Activated T-helper 17 cell treated with anti-CD3 and anti-CD28 coated beads, Interleukin-2, amount 50 U/mL, for 72 hours (primary cell): ENCODE results near the gene ARFIP2. TPM values are rescaled to one million over a fixed set of nuclear protein-coding genes. Genes with fewer than 3 reads are reported as not detected.
"Not testable (repeated sequence)": the region's sequence is repeated elsewhere in the genome, so short reads cannot be mapped to it uniquely, and the experiment has no call there.

Experiments used
- ATAC-seq: fragments of 150-1000 bp; cut with Tn5 transposase; replicated peaks from 2 replicates; pipeline ENCODE4 v1.10.0; 2021; ENCODE audit warnings: mild to moderate bottlenecking, moderate library complexity
- H3K27ac Mint-ChIP-seq: one replicate; pipeline ENCODE4 v1.8.0; 2022; ENCODE audit warnings: mixed read lengths
- H3K27me3 Mint-ChIP-seq: one replicate; pipeline ENCODE4 v1.8.0; 2022; ENCODE audit warnings: mixed read lengths
- H3K36me3 Mint-ChIP-seq: one replicate; pipeline ENCODE4 v1.8.0; 2022; ENCODE audit warnings: low read depth, mild to moderate bottlenecking, mixed read lengths
- H3K4me1 Mint-ChIP-seq: one replicate; pipeline ENCODE4 v1.8.0; 2022; ENCODE audit warnings: mixed read lengths
- H3K4me3 Mint-ChIP-seq: one replicate; pipeline ENCODE4 v1.8.0; 2022; ENCODE audit warnings: mild to moderate bottlenecking, mixed read lengths
- H3K9me3 Mint-ChIP-seq: one replicate; pipeline ENCODE4 v1.8.0; 2022; ENCODE audit warnings: mixed read lengths
- total RNA-seq, 2 donors: library from RNA; stranded (reverse); gene quantifications; one replicate each; pipeline ENCODE4 v1.2.3, GENCODE V29; 2022

ARFIP2 gene, protein sequence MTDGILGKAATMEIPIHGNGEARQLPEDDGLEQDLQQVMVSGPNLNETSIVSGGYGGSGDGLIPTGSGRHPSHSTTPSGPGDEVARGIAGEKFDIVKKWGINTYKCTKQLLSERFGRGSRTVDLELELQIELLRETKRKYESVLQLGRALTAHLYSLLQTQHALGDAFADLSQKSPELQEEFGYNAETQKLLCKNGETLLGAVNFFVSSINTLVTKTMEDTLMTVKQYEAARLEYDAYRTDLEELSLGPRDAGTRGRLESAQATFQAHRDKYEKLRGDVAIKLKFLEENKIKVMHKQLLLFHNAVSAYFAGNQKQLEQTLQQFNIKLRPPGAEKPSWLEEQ
- total RNA-seq: 10 to 100 TPM; 44.0 to 48.8 TPM

DNA sequence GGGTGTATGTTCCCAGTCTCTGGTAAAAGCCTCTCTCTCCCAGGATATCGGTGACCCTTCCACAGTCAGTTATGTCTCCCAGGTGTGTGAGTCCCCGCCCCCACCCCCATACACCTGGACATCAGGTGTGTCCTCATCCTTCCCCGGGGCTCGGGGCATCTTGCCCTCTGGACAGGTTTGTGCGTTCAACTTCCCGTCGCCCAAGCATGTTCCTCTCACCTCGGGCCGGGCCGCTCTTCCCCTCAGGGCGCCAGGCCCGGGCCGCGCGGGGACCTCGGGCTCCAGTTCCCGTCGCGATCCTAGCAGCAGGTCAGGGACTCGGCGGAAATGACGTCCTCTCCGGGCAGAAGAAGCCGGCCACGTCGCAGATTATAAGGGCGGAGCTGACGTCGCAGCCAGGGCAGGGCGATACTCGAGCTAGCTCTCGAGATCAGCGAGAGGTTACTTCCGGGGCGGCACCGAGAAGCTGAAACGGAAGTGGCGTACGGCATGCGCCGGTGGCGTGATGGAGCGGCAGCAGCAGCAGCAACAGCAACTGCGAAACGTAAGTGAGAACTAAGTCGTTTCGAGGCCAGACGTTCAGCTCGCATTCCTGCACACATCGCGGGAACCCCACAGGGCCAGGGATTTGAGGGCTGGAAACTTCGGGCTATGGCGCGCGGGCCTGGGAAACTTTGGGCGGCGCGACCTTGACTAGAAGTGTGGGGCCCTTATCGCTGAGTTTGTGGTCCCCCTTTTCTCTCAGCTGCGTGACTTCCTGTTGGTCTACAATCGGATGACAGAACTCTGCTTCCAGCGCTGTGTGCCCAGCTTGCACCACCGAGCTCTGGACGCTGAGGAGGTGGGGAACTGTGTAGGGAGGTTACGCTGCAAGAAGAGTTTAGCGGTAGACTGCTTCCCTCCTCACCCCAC, at the start of gene ARFIP2, which contains the start of gene TIMM10B:
Gene ARFIP2 (minus strand): TSS at position 320 of the 912 bp plus-strand sequence. CDS start 910 bp downstream, outside the sequence.
Gene TIMM10B (plus strand): TSS at position 490 of the 912 bp plus-strand sequence. CDS start 16 bp downstream, at position 506.
- peak; percentile 99 for ATAC-seq
- peaks cover 16% of the 10 kb centered on the region for H3K4me1 Mint-ChIP-seq

GRCh38 chr11:6530848-6531247, 49.7 kb upstream of the ARFIP2 start:
- H3K27ac Mint-ChIP-seq: no peak overlapping the region
- H3K27me3 Mint-ChIP-seq: no peaks in the 10 kb centered on the region
- peaks cover 38% of the 10 kb centered on the region for H3K36me3 Mint-ChIP-seq
- H3K9me3 Mint-ChIP-seq: no peaks in the 10 kb centered on the region
- ATAC-seq: peak; percentile 75
- no peak overlapping the region for H3K4me3 Mint-ChIP-seq
- H3K4me1 Mint-ChIP-seq: peaks cover 15% of the 10 kb centered on the region

More for the DNA sequence above, at the start of gene ARFIP2, which contains the start of gene TIMM10B:
- Mint-ChIP-seq H3K27ac (peak within 1 kb of the TSS; percentile 97), H3K36me3 (peaks cover 70% of the 10 kb centered on the region), H3K9me3 (no peaks in the 10 kb centered on the region), H3K27me3 (no peaks in the 10 kb centered on the region), H3K4me3 (peak within 1 kb of the TSS; percentile 92)

- peaks cover 15% of the 10 kb centered on the region for H3K4me1 Mint-ChIP-seq
- no peak overlapping the region for H3K27ac Mint-ChIP-seq
- no peaks in the 10 kb centered on the region for H3K9me3 Mint-ChIP-seq
- H3K36me3 Mint-ChIP-seq: peaks cover 41% of the 10 kb centered on the region
- no peak overlapping the region for H3K4me3 Mint-ChIP-seq
- no peaks in the 10 kb centered on the region for H3K27me3 Mint-ChIP-seq
- no peak for ATAC-seq
Measured at GRCh38 chr11:6529266-6529665, 48.1 kb upstream of the ARFIP2 start.

DNA sequence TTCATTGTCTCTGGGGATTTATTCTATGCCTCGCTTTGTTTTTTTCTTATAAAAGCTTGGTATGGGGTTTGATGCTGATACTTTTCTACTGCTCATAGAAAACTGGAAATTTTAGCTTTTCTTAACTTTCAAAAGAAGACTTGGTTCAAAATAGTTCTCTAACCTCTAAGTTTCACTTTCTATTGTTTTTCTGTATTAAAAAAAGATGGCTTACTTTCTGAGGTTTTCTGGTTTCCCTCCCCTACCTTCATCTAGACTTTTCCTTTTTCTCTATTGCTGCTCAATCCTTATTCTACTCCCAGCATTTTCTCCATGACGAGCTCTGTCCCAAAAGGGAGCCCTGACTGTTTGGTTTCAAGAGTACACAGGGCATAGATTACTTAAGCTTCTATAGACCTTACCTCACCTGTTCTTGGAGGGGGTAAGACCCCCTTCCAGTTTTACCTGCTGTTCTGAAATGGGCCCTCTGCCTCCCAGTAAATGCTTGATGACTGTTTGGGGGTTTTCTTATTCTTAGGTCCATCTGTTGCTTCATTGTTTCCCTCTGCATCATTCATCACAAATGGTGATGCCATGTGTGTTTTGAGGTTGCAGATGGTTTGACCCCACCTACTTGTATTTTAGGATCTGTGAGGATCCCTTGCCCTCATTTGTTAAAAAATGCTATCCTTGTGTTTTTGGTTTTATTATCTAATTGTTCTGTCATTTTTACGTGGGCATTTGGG, 45.4 kb upstream of the ARFIP2 start:
- Mint-ChIP-seq H3K36me3 (peaks cover 37% of the 10 kb centered on the region), H3K9me3 (no peaks in the 10 kb centered on the region), H3K27me3 (no peaks in the 10 kb centered on the region), H3K4me3 (peak overlapping the region; percentile 58), H3K27ac (peak overlapping the region; percentile 48), H3K4me1 (peaks cover 20% of the 10 kb centered on the region)
- peak; percentile 53 for ATAC-seq

DNA sequence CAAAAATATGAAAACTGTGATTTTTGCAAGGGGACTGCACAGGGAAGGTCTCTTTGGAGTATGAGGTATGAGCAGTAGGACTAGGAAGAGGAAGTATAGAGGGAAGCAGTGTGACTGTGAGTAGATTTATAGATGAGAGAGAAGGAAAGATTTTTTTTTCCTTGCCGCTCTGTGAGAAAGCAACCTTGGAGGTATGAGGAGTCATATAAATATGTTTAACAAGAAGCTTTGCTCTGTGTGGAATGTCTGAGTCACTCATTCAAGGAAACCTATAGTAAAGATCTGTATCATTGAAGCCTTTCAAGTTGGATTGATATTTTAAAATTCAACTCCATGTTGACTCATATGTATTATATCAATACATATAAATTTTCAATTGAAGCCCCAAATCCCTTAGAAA, 42.1 kb upstream of the ARFIP2 start:
- H3K27ac Mint-ChIP-seq: no peak overlapping the region
- H3K4me1 Mint-ChIP-seq: peaks cover 16% of the 10 kb centered on the region
- H3K27me3 Mint-ChIP-seq: no peaks in the 10 kb centered on the region
- H3K9me3 Mint-ChIP-seq: no peaks in the 10 kb centered on the region
- H3K36me3 Mint-ChIP-seq: peaks cover 66% of the 10 kb centered on the region
- ATAC-seq: peak; percentile 74
- H3K4me3 Mint-ChIP-seq: no peak overlapping the region

DNA sequence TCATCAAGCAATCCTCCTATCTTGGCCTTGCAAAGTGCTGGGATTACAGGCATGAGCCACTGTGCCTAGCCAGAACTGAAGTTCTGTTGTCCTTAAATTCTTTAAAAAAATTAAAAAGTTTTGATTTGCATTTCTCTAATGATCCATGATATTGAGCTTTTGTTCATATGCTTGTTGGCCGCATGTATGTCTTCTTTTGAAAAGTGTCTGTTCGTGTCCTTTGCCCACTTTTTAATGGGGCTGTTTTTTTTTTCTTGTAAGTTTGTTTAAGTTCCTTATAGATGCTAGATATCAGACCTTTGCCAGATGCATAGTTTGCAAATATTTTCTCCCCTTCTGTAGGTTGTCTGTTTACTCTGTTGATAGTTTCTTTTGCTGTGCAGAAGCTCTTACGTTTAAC, 40.8 kb upstream of the ARFIP2 start:
- ATAC-seq, H3K4me3 Mint-ChIP-seq, H3K27me3 Mint-ChIP-seq, H3K9me3 Mint-ChIP-seq, H3K27ac Mint-ChIP-seq: not testable (repeated sequence)
- H3K36me3 Mint-ChIP-seq: peaks cover 71% of the 10 kb centered on the region
- peaks cover 15% of the 10 kb centered on the region for H3K4me1 Mint-ChIP-seq

GRCh38 chr11:6520265-6520664, 39.1 kb upstream of the ARFIP2 start:
- peaks cover 74% of the 10 kb centered on the region for H3K36me3 Mint-ChIP-seq
- no peak overlapping the region for H3K4me3 Mint-ChIP-seq
- peak; percentile 26 for ATAC-seq
- H3K4me1 Mint-ChIP-seq: peaks cover 5% of the 10 kb centered on the region
- H3K9me3 Mint-ChIP-seq: no peaks in the 10 kb centered on the region
- H3K27ac Mint-ChIP-seq: no peak overlapping the region
- no peaks in the 10 kb centered on the region for H3K27me3 Mint-ChIP-seq

GRCh38 chr11:6516865-6517264, 35.7 kb upstream of the ARFIP2 start:
- no peaks in the 10 kb centered on the region for H3K4me1 Mint-ChIP-seq
- H3K9me3 Mint-ChIP-seq: no peaks in the 10 kb centered on the region
- ATAC-seq: no peak
- no peak overlapping the region for H3K4me3 Mint-ChIP-seq
- no peaks in the 10 kb centered on the region for H3K27me3 Mint-ChIP-seq
- no peak overlapping the region for H3K27ac Mint-ChIP-seq
- peaks cover 95% of the 10 kb centered on the region for H3K36me3 Mint-ChIP-seq

- Mint-ChIP-seq H3K4me3 (no peak overlapping the region), H3K9me3 (no peaks in the 10 kb centered on the region), H3K4me1 (peaks cover 5% of the 10 kb centered on the region), H3K27ac (no peak overlapping the region), H3K36me3 (peaks cover 71% of the 10 kb centered on the region), H3K27me3 (no peaks in the 10 kb centered on the region)
- peak; percentile 47 for ATAC-seq
Measured at GRCh38 chr11:6505577-6506240, 24.6 kb upstream of the ARFIP2 start.

DNA sequence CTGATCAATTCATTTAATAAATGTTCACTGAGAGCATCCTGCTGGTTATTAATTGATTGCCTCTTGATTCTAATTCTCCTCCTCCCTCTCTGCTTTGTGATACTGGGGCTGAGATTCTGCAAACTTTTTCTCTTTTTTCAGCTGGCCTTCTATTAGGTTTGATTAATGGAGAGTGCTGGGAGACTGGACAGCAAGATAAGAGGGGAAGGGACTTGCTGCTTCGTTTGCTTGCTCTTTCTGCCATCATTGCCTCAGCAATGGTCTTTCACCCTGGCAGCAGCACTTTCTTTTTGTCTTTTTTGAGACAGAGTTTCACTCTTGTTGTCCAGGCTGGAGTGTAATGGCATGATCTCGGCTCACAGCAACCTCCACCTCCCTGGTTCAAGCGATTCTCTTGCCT, 23.0 kb upstream of the ARFIP2 start:
- ATAC-seq: no peak
- Mint-ChIP-seq H3K27ac (no peak overlapping the region), H3K27me3 (no peaks in the 10 kb centered on the region), H3K36me3 (peaks cover 68% of the 10 kb centered on the region), H3K4me3 (no peak overlapping the region), H3K9me3 (no peaks in the 10 kb centered on the region), H3K4me1 (peaks cover 5% of the 10 kb centered on the region)

- peak overlapping the region; percentile 63 for H3K27ac Mint-ChIP-seq
- no peaks in the 10 kb centered on the region for H3K27me3 Mint-ChIP-seq
- H3K36me3 Mint-ChIP-seq: peaks cover 70% of the 10 kb centered on the region
- no peak for ATAC-seq
- H3K4me1 Mint-ChIP-seq: peaks cover 5% of the 10 kb centered on the region
- H3K4me3 Mint-ChIP-seq: no peak overlapping the region
- H3K9me3 Mint-ChIP-seq: no peaks in the 10 kb centered on the region
Measured at GRCh38 chr11:6502382-6502781, 21.3 kb upstream of the ARFIP2 start.

GRCh38 chr11:6498544-6498943, 17.4 kb upstream of the ARFIP2 start:
- H3K27ac Mint-ChIP-seq: no peak overlapping the region
- no peaks in the 10 kb centered on the region for H3K9me3 Mint-ChIP-seq
- ATAC-seq: no peak
- peaks cover 70% of the 10 kb centered on the region for H3K36me3 Mint-ChIP-seq
- H3K27me3 Mint-ChIP-seq: no peaks in the 10 kb centered on the region
- no peak overlapping the region for H3K4me3 Mint-ChIP-seq
- H3K4me1 Mint-ChIP-seq: peaks cover 10% of the 10 kb centered on the region

GRCh38 chr11:6498121-6498520, 17.0 kb upstream of the ARFIP2 start:
- no peak overlapping the region for H3K4me3 Mint-ChIP-seq
- no peaks in the 10 kb centered on the region for H3K9me3 Mint-ChIP-seq
- peaks cover 70% of the 10 kb centered on the region for H3K36me3 Mint-ChIP-seq
- no peak overlapping the region for H3K27ac Mint-ChIP-seq
- ATAC-seq: no peak
- H3K27me3 Mint-ChIP-seq: no peaks in the 10 kb centered on the region
- peaks cover 10% of the 10 kb centered on the region for H3K4me1 Mint-ChIP-seq
